ENCODE data around the gene PRKX.
"Not testable (repeated sequence)": the region's sequence is repeated elsewhere in the genome, so short reads cannot be mapped to it uniquely, and the experiment has no call there.

PRKX gene

DNA sequence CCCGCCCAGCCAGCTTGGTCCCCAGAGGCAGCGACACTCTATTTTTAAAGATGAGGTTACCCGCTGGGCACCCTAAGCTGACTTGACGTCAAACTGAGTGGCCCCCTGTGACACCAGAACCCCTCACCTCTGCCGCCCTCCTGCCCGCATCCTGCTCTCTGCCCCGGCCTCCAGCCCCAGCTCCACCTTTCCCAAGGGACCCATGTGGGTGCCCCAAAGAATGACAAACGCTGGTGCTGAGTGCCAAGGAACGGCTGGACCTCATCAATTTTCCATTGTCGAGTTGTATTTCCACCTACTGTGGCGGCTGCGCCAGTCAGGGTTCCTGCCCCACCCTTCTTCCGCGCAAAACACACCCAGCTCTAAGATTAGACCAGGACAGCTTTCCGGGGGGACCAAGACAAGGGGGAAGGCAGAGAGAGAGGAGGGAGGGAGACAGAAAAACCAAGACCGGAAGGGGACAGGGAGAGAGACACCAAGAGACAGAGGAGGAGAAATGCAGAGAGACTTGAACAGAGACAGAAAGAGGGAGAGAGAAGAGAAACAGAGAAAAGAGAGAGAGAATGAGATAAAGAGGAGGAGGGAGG, 2.0 kb downstream of the PRKX start:
- DNase-seq (ENCODE audit: low read depth) = peak; percentile 23

- peak; percentile 11 for DNase-seq (ENCODE audit: low read depth)
Measured at GRCh38 chrX:3707673-3708274, 5.7 kb downstream of the PRKX start.

DNA sequence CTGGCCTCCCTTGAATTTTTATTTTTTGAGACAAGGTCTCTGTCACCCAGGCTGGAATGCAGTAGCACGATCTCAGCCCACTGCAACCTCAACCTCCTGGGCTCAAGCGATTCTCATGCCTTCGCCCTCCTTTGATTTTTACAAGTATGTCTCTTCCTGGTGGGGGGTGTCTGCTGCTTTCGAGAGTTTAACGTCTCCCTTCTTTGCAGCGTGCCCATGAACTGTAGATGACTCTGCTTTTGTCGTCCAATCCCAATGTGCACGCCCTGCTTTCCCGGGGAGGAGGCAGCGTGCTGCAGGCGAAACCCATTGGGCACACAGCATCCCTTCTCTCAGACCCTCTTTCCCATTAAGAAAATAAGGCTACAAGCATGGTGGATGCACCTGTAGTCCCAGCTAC, 7.0 kb downstream of the PRKX start:
- DNase-seq (ENCODE audit: low read depth) = no peak

DNA sequence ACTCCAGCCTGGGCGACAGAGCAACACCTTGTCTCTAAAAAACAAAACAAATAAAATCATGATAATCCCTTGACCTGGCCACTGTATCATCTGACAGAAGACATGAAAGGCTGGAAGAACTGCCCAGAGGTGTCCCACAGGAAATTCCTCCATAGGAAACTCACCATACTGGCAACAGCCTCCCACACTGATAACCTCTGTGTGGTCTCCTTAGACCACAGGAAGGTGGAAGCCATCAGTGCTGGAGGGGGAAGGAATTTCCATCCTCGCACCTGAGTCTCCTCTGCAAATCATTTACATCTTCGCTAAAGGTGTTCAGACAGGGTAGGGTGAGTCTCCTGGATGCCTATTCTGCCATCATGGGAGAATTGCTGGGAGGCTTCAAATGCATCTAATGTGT, 10.2 kb downstream of the PRKX start:
- not testable (repeated sequence) for DNase-seq (ENCODE audit: low read depth)

- DNase-seq (ENCODE audit: low read depth) = not testable (repeated sequence)
Measured at GRCh38 chrX:3702095-3702494, 11.4 kb downstream of the PRKX start.

DNA sequence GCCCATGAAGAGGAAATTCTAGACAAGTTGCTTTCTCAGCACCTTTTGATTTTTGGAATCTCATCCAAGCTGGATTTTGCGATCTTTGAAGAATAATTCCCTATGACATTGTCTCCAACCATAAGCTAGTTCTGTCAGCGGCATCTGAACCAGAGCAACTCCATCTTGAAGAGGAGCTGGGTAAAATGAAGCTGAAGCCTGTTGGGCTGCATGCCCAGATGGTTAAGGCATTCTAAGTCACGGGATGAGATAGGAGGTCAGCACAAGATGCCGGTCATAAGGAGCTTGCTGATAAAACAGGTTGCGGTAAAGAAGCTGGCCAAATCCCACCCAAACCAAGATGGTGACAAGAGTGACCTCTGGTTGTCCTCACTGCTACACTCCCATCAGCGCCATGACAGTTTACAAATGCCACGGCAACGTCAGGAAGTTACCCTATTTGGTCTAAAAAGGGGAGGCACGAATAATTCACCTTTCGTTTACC, 12.0 kb downstream of the PRKX start:
- not testable (repeated sequence) for DNase-seq (ENCODE audit: low read depth)

DNA sequence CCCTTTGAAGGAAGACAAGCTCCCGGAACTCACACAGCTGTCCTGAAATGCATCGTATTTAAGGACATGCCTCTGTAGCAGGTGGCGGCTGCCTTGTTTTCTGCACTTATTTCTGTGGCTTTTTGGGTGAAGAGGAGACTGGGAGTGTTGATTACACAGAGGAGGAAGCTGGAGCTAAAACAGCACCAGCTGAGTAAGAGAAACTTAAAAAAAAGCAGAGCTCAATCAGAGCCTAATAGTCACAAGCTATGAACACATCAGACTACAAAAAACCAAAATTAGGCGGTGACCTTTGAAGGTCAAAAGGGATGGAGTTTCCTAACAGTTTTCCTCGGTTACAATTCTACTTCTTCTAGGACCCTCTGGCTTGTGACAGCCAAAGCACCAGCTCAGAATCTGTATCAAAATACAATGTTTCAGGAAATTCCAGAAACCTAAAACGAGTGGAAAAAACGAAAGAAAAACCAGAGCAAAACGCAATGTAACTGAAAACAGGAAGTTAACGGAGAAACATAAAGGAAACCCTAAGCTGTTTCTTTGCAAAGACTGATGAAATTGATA, 13.5 kb downstream of the PRKX start:
- DNase-seq (ENCODE audit: low read depth) = no peak

GRCh38 chrX:3697701-3698279, 15.7 kb downstream of the PRKX start:
- DNase-seq (ENCODE audit: low read depth) = no peak

GRCh38 chrX:3697220-3697684, 16.2 kb downstream of the PRKX start:
- DNase-seq (ENCODE audit: low read depth) = no peak

DNA sequence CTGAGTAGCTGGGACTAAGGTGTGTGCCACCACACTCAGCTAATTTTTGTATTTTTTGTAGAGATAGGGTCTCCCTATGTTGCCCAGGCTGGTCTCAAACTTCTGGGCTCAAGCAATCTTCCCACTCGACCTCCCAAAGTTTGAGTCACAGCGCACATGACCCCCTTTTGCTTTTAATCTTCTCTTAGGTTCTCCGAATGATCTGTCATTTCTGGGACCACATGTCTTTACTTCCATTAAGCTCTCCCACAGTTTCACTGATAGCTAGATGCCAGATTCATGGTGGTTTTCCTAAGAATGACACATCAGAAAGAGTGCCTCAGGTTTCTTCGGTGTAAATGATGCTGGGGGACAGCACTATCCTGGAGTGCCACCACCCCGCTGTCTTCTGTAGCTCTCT, 17.9 kb downstream of the PRKX start:
- DNase-seq (ENCODE audit: low read depth) = no peak

- DNase-seq (ENCODE audit: low read depth) = no peak
Measured at GRCh38 chrX:3690140-3690539, 23.3 kb downstream of the PRKX start.

- not testable (repeated sequence) for DNase-seq (ENCODE audit: low read depth)
Measured at GRCh38 chrX:3683236-3683635, 30.2 kb downstream of the PRKX start.

DNA sequence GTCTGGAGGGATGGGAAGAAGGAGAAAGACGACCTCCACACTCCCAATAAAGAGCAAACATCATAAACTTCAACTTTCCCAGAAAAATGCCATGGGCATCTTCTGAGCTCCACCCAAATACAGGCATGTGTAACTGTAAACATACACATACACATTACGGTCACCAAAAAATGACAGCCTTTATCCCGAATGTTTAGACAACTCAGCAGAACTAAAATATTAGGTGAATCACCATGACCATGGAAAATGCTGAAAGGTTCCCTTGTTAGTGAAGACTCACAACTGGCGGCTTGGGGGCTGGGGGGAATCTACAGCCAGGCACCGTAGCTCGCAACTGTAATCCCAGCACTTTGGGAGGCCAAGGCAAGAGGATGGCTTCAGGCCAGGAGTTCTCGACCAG, 33.0 kb downstream of the PRKX start:
- DNase-seq (ENCODE audit: low read depth) = no peak

- no peak for DNase-seq (ENCODE audit: low read depth)
Measured at GRCh38 chrX:3679669-3680068, 33.8 kb downstream of the PRKX start.

DNA sequence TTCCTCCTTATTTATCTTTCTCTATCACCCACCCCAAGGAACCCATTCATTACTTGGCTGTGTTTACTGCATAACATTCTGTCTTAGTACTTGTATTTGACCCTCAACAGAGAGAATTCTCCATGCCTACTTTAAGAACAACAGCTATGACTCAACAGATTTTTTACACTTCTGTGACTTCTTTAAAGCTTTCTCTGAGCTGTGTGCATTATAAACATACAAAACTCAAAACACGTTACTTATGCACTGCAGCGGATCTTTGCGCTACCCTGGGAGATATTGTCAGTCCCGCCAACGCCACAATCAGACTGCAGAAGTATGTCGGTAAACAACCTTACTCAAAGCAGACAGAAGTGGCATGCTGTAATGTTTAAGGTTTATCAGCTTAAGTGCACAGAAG, 35.1 kb downstream of the PRKX start:
- no peak for DNase-seq (ENCODE audit: low read depth)

GRCh38 chrX:3674881-3675280, 38.6 kb downstream of the PRKX start:
- DNase-seq (ENCODE audit: low read depth) = no peak

GRCh38 chrX:3669841-3670475, 43.5 kb downstream of the PRKX start:
- DNase-seq (ENCODE audit: low read depth) = no peak

DNA sequence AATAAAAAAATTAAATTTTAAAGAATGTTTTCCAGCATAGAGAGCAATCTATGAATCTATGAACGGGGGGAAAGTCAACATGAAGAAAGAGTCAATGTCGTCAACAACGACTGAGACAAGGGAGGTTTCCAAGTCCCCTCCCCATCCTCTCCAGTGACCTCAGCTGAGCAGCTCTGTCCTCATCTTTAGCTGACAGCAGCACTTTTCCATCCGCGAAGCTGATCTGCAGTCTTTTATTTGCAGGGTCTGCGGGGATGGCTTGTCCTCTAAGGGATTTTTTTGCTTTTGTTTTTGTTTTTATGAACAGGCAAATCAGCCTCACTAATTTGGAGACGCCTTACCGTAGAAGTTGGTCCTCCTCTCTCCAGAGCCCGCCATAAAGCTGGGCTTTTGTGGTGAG, 46.5 kb downstream of the PRKX start:
- DNase-seq (ENCODE audit: low read depth) = no peak

- DNase-seq (ENCODE audit: low read depth) = no peak
Measured at GRCh38 chrX:3664921-3665320, 48.5 kb downstream of the PRKX start.

GRCh38 chrX:3663576-3664250, 49.7 kb downstream of the PRKX start:
- DNase-seq (ENCODE audit: low read depth) = not testable (repeated sequence)

DNA sequence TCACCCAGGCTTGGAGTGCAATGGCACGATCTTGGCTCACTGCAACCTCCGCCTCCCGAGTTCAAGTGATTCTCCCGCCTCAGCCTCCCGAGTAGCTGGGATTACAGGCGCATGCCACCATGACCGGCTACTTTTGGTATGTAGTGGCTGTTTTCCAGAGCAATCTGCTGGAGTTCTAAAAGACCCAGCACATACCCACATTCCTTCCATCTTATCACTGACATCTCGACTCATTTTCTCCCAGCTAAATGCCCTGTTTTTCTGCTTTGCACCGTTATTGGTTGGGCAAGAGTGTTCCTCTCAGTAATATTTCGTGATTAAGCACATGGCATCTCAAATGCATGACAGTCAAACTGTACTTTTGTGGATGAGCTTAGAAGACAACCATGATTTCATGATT, 53.7 kb downstream of the PRKX start:
- DNase-seq (ENCODE audit: low read depth) = no peak

- no peak for DNase-seq (ENCODE audit: low read depth)
Measured at GRCh38 chrX:3655181-3655580, 58.3 kb downstream of the PRKX start.
